ENCODE data around the gene TMEM212. TPM values are rescaled to one million over a fixed set of nuclear protein-coding genes. Genes with fewer than 3 reads are reported as not detected.

The TMEM212 gene
- total RNA-seq, 2 donors from 2014 or later, result not detected

DNA sequence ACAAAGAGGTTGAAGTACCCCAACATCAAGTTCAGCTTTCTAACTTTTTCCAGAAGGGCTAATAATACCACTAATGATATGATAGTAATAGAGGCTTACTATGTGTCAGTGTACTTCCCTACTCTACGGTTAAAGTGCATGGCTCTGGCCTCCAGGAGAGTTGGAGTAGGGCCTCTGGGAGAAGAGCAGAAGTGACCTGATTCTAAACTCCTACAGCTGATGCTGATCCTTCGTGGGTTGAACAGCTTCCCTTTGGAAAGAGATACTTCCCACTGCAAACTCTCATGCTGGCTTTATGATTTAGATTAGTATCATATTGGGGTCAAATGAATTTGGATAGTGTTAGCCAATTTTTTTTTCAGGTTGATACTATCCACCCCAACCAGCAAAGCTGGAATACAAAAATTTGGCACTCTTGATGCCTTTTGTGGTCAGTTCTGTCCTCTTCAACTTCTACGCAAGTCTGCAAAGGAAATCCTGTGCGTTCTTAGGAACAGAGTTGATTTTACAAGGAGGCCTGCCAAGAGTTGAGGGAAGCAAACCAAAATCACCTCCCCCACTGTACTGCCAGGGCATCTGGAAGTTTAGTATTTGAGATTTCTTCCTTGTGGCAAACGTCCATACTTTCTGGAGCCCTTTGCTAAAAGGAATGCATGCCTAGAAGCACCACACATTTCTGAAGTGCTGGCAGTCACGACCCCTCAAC is 17.8 kb downstream of the TMEM212 start:
- WGBS, 2 experiments (ENCODE audit: insufficient coverage in 1 of 2, insufficient read length in 1 of 2), result 92 to 95% methylated on average over 6 of the region's 6 CpGs
- H3K9ac ChIP-seq (ENCODE audit: extremely low read depth, low read length, poor library complexity, severe bottlenecking), result no peak overlapping the region
- no peak overlapping the region for H3K4me3 Mint-ChIP-seq
- H3K27me3 ChIP-seq (ENCODE audit: control insufficient read depth, insufficient read depth, low read length, poor library complexity, severe bottlenecking), result no peaks in the 10 kb centered on the region
- peaks cover 16% of the 10 kb centered on the region for H3K4me1 Mint-ChIP-seq
- TF ChIP-seq, protein P1, sequence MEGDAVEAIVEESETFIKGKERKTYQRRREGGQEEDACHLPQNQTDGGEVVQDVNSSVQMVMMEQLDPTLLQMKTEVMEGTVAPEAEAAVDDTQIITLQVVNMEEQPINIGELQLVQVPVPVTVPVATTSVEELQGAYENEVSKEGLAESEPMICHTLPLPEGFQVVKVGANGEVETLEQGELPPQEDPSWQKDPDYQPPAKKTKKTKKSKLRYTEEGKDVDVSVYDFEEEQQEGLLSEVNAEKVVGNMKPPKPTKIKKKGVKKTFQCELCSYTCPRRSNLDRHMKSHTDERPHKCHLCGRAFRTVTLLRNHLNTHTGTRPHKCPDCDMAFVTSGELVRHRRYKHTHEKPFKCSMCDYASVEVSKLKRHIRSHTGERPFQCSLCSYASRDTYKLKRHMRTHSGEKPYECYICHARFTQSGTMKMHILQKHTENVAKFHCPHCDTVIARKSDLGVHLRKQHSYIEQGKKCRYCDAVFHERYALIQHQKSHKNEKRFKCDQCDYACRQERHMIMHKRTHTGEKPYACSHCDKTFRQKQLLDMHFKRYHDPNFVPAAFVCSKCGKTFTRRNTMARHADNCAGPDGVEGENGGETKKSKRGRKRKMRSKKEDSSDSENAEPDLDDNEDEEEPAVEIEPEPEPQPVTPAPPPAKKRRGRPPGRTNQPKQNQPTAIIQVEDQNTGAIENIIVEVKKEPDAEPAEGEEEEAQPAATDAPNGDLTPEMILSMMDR (conservative IDR thresholded peaks at IDR 0.05), result no peak
- H3K27ac Mint-ChIP-seq, result no peak overlapping the region
- H3K9me3 ChIP-seq (ENCODE audit: control insufficient read depth, low read length), result peaks cover 26% of the 10 kb centered on the region
- no peak overlapping the region for H3K4me3 ChIP-seq (ENCODE audit: low read length)
- H3K4me1 ChIP-seq (ENCODE audit: control insufficient read depth, insufficient read depth, low read length), result no peaks in the 10 kb centered on the region
- H3K27me3 Mint-ChIP-seq (ENCODE audit: insufficient read depth), result no peaks in the 10 kb centered on the region
- H3K9me3 Mint-ChIP-seq, result peaks cover 34% of the 10 kb centered on the region
- H3K27ac ChIP-seq (ENCODE audit: low read depth, low read length), result no peak overlapping the region
- DNase-seq, result no peak
- H3K36me3 ChIP-seq (ENCODE audit: control insufficient read depth, insufficient read depth, low read length), result no peaks in the 10 kb centered on the region
- H3K36me3 Mint-ChIP-seq (ENCODE audit: low read depth), result no peaks in the 10 kb centered on the region

DNA sequence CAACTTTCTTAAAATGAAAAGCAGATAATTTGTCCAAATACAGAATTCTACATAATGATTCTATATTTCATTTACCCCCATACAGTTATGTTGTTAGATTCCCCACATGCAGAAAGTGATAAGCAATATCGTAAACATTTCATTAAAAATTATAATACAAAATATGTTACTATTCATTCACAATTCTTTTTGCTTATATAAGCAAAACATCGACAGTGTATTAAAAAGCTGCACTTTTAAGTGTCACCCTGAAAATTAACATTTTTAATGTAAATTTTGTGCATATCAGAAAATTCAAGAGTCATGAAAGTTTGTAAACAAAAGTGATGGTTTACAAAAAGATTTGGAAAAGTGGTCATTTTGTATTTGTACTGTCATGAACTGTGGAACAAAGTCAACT is 19.2 kb downstream of the TMEM212 start:
- no peaks in the 10 kb centered on the region for H3K36me3 Mint-ChIP-seq (ENCODE audit: low read depth)
- H3K4me3 ChIP-seq (ENCODE audit: low read length), result no peak overlapping the region
- H3K9ac ChIP-seq (ENCODE audit: extremely low read depth, low read length, poor library complexity, severe bottlenecking), result no peak overlapping the region
- H3K4me1 ChIP-seq (ENCODE audit: control insufficient read depth, insufficient read depth, low read length), result no peaks in the 10 kb centered on the region
- DNase-seq, result no peak
- H3K36me3 ChIP-seq (ENCODE audit: control insufficient read depth, insufficient read depth, low read length), result no peaks in the 10 kb centered on the region
- no peak overlapping the region for H3K4me3 Mint-ChIP-seq
- H3K4me1 Mint-ChIP-seq, result peaks cover 16% of the 10 kb centered on the region
- no peak overlapping the region for H3K27ac ChIP-seq (ENCODE audit: low read depth, low read length)
- H3K9me3 ChIP-seq (ENCODE audit: control insufficient read depth, low read length), result peaks cover 12% of the 10 kb centered on the region
- H3K27ac Mint-ChIP-seq, result no peak overlapping the region
- H3K27me3 Mint-ChIP-seq (ENCODE audit: insufficient read depth), result no peaks in the 10 kb centered on the region
- H3K27me3 ChIP-seq (ENCODE audit: control insufficient read depth, insufficient read depth, low read length, poor library complexity, severe bottlenecking), result no peaks in the 10 kb centered on the region
- TF ChIP-seq, protein P1 (conservative IDR thresholded peaks at IDR 0.05), result no peak
- H3K9me3 Mint-ChIP-seq, result peaks cover 19% of the 10 kb centered on the region
- 87 to 100% methylated on average over 1 to 2 of the region's 2 CpGs for WGBS, 2 experiments (ENCODE audit: insufficient coverage in 1 of 2, insufficient read length in 1 of 2)

DNA sequence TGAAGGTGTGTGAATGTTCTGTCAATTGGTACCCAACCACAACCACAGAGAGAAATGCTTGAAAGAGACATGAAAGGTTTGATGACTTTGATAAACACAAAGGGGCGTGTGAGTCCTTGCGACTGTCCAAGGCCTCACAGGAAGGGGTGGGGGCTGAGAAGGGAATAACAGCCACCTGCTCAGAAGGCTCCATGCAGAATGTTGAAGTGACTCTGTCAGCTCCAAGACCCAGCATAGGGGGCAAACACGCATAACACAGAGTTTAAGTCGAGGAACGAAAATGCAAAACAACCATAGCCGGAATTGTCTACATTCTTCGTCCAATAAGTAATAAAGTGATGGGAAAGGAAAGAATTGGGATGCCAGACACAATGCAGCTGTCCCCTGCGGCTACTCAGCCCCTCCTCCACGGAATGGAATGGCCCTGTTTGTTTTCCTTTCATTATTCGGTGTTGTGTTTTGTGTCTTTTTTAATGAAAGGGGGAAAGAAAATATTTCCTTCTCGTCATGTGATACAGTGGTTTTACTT is 19.9 kb downstream of the TMEM212 start:
- Histone ChIP-seq H3K27ac (ENCODE audit: low read depth, low read length) (peak overlapping the region; percentile 39), H3K36me3 (ENCODE audit: control insufficient read depth, insufficient read depth, low read length) (no peaks in the 10 kb centered on the region), H3K9me3 (ENCODE audit: control insufficient read depth, low read length) (peaks cover 6% of the 10 kb centered on the region), H3K9ac (ENCODE audit: extremely low read depth, low read length, poor library complexity, severe bottlenecking) (no peak overlapping the region), H3K4me1 (ENCODE audit: control insufficient read depth, insufficient read depth, low read length) (no peaks in the 10 kb centered on the region), H3K27me3 (ENCODE audit: control insufficient read depth, insufficient read depth, low read length, poor library complexity, severe bottlenecking) (no peaks in the 10 kb centered on the region), H3K4me3 (ENCODE audit: low read length) (no peak overlapping the region)
- Mint-ChIP-seq H3K4me1 (peaks cover 16% of the 10 kb centered on the region), H3K27ac (no peak overlapping the region), H3K27me3 (ENCODE audit: insufficient read depth) (no peaks in the 10 kb centered on the region), H3K36me3 (ENCODE audit: low read depth) (no peaks in the 10 kb centered on the region), H3K9me3 (peaks cover 13% of the 10 kb centered on the region), H3K4me3 (no peak overlapping the region)
- TF ChIP-seq, protein P1 (conservative IDR thresholded peaks at IDR 0.05), result no peak
- peak; percentile 68 for DNase-seq
- WGBS, 2 experiments (ENCODE audit: insufficient coverage in 1 of 2, insufficient read length in 1 of 2), result 59 to 70% methylated on average over 9 to 11 of the region's 11 CpGs

Measured in endodermal cell (in vitro differentiated cells).